Muscle of back (tissue), 11 donors: ENCODE results near the gene GCK. TPM values are rescaled to one million over a fixed set of nuclear protein-coding genes. Genes with fewer than 3 reads are reported as not detected.
"Not testable (repeated sequence)": the region's sequence is repeated elsewhere in the genome, so short reads cannot be mapped to it uniquely, and the experiment has no call there.

Experiments
- DNase-seq, 3 donors: peaks; one replicate each; pipeline versions ENCODE4 v3.0.0 to v3.0.0-alpha.2; 2013
- polyA plus RNA-seq, 10 donors: library from polyadenylated mRNA; unstranded; fragments of 120-200 nt; gene quantifications; one replicate each; pipeline ENCODE4 v1.2.1, GENCODE V29; 2013; ENCODE audit not compliant: insufficient read length in 10 of 10

The GCK gene
- polyA plus RNA-seq, 10 donors, result 2.5 to 4.8 (median 4.0) TPM

DNA sequence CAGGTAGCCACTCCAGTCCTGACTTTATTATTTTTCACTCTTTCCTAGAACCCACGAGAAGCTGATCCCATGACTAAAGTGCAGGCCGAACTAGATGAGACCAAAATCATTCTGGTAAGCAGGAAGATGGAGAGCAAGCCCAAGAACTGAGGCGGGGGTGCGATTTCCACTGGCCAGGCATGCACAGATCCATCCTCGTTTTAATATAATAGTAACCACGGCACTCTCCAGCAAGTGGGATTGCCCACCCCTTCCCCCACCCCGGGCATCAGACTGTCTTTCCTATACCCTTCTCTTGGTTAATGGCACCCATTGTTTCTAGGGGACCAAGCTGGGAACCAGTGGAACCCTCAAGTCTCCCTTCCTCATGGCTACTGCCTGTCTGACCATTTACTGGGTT, 18.8 kb upstream of the GCK start:
- no peak for DNase-seq

DNA sequence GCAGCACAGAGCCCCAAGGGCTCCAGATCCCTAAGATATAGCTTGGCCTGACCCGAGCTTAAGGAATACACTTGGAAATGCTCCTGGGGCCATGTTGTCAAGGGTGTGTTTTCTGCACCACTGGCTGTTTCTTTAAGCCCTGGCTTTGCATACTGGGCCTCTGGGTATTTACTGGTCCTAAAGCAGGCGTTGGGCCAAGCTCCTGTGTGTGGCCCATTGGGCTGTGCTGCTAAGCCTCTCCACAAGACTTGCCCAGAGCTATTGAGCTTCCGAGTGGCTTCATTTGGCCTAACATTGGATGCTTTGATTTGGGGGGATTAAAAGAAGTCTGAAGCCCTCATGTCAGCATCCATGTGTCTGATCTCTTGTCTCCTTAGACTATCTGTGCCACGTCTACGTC, 16.8 kb upstream of the GCK start:
- no peak for DNase-seq

DNA sequence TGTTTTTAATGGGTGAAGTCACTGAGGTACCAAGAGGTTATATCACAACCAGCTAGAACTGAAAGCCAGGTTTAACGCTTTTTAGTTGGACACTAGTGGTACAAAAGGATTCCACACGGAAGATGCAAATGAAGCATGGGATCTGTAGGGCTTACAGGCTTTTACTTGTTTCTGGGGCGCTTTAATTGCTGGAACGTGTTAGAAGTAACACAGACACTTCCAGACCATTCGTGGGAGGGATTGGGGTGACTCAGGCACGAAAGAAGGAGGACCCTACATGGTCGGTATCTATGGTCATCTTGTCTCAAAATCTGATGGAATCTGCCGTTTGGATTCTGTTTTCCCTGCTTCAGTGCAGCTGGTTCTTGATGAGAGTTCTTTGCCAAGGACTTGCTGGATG, 12.6 kb upstream of the GCK start:
- no peak for DNase-seq

DNA sequence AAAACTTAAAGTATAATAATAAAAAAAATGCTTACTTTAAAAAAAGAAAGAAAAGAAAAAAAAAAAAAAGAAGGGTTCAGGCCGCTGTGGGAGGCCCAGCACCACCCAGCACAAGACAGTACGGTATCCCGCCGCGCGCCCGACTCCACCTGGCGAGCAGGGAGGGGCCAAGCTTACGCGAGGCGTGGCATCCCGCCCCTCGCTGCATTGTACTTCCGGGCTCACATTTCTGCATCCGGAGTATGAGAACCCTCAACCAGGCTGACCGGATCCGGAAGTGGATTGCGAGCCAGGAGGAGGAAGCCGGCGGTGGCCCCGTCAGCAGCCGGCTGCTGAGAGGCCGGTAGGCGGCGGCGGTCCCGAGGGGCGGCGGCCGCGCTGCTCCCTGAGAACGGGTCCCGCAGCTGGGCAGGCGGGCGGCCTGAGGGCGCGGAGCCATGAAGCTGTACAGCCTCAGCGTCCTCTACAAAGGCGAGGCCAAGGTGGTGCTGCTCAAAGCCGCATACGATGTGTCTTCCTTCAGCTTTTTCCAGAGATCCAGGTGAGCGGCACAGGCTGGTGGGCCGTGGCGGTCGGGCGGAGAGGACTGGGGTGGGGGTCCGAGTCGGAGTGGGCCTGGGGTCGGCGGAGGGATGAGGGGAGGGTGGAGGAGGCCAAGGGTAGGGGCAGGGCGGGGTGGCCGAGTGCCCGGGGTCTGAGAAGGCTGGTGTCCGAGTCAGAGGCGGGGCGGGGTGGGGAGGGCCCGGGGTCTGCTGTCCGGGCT, 11.6 kb upstream of the GCK start, which contains the start of gene YKT6:
YKT6 (plus strand) TSS at position 280 of the 763 bp plus-strand sequence; CDS start at position 438, 158 bp downstream.
- peak; percentile 95 to 96 (median 95) for DNase-seq

DNA sequence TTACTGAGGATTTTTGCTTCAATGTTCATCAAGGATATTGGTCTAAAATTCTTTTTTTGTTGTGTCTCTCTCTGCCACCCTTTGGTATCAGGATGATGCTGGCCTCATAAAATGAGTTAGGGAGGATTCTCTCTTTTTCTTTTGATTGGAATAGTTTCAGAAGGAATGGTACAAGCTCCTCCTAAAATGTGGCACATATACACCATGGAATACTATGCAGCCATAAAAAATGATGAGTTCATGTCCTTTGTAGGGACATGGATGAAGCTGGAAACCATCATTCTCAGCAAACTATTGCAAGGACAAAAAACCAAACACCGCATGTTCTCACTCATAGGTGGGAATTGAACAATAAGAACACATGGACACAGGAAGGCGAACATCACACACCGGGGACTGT, 10.9 kb upstream of the GCK start:
- not testable (repeated sequence) for DNase-seq

DNA sequence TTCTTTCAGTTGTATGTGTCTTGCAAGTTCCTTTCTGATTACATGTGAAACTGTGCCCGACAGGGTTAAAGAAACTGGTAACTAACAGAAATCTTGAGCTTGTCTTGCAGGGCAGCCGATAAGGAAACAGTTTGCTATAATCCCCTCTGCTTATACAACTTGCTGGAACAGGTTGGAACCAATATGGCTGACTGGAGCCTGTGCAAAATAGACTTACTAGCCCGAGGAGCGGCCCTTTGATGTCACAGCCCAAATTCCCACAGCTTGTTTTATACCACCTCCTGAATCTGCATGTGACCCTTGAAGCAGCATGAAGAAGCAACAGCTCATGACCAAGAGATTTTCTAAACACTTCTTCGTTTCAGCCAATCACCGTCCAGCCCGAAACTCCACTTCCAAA, 8.2 kb upstream of the GCK start:
- DNase-seq, result no peak

DNA sequence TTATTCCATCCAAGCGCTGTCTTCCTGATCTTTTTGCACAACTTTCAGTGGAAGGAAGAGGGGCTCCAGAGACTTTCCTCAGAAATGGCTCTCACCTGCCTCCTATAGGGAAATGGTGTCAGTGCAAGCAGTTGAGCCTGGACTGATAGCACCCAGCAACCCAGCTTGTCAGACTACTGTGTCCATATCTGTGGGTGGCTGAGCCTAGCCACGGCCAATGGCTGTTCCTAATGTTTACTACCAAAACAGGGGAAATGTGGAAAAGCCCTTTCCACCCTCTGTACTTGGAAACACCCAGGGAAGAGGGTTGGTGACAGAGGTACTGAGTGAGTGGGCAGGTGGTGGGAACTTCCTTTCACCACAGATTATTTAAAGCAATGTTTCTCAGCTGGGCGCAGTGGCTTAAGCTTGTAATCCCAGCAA, 7.2 kb upstream of the GCK start:
- peak; percentile 41 to 70 (median 56) for DNase-seq

DNA sequence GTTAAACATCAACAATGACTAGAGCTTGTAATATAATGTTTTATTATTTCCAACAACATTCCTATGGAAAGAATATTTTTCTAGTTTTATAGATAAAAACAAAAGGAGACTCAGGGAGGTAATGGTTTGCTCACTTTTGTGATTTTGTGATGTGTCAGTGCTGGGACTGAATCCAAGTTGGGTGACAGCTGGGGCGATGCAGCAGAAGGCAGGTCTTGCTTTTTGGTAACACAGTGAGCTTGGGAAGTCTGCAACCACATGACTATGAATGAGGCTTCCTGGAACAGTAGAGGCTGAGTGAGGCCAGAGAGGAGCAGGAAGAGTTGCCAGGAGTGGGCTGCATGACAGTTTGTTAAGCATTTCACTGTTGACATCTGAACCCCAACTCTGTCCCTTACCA, 6.7 kb upstream of the GCK start:
- peak in 2 of 3 donors; percentile 27 to 31 for DNase-seq

DNA sequence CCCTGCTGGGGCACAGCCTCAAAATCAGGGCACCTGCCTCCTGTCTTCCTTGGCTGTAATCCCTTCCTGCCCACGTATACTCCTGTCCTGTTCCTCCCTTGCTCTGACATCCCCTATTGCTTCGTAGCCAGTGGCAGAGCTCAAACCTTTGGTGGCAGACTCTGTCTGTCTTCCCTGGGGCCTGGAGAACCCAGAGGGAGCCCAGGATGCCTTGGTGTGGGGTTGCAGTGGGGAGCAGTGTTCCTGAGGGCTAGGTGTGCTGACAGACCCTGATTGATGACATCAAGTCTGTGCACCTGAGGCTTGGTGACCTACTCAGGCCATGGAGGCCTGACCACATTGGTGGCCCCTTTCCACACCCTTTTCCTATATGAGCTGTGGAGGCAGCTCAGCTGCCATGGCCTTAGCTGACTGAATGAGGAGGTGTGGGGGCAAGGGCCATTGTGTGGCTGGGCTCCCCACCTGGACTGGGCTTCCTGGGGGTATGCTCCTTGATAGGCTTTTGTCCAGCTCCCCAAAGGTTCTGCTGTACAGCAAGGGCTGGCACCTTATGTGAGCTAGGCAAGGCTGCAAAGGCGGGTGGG, 5.4 kb upstream of the GCK start:
- no peak for DNase-seq

DNA sequence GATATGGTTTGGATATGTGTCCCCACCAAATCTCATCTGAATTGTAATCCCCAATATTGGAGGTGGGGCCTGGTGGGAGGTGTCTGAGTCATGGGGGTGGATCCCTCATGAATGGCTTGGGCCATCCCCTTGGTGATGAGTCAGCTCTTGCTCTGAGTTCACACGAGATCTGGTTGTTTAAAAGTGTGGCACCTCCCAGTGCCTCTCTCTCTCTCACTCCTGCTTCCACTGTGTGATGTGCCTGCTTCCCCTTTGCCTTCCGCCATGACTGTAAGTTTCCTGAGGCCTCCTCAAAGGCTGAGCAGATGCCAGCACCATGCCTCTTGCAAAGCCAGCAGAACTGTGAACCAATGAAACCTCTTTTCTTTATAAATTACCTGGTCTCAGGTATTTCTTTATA, 4.8 kb upstream of the GCK start:
- DNase-seq, result no peak

DNA sequence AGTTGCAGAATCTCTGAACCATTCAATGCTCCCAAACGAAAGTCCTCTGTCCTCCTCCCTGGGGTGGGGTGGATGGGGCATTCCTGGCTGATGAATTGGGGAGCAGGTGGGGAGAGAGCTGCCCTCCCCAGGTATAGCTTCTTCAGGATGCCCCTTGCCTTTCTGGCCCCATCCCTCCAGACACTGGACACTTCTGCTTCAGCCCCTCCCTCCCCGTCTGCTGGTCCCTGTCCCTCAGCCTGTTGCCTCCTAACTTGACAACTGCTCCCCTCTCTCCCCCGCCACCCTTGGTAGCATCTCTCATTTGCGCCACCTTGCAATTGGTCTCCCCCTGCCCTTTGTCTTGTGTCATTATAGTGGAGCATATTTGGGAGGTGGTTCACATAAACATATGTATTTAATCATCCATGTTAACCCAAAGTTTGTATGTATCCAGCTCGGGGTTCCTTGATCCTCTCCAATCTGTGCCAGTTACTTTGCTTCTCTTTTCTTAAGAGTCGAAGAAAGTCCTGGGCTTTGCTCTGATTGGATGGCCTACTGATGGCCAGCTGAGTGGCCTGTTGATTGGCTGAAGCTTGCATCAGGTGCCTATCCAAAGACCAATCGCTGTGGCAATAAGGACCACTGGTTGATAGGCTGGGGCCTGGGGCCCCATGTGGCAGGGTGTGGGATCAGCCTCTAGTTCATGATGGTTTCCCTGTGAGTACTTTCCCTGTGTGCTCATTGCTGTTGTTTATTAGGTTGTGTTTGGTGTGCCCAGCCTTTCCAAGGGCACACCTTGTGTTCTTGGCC, 4.0 kb upstream of the GCK start:
- no peak for DNase-seq

DNA sequence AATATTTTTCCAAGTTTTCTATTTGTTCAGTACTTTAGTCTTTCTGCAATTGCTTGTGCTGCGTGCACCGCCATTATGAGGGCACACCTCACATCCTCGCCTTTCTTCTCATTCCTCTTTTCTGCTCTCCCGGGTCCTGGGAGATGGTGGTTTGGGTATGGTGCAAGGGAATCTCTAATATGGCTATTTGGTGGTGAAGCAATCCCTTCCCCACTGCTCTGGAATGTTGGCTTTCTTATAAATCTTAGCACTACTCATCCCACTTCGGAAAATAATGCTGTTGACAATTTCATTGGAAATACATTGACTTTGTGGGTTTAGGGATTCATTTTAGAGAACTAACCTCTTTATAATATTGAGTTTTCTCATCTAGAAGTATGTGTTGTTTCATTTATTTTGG, 1.9 kb upstream of the GCK start:
- DNase-seq, result no peak

DNA sequence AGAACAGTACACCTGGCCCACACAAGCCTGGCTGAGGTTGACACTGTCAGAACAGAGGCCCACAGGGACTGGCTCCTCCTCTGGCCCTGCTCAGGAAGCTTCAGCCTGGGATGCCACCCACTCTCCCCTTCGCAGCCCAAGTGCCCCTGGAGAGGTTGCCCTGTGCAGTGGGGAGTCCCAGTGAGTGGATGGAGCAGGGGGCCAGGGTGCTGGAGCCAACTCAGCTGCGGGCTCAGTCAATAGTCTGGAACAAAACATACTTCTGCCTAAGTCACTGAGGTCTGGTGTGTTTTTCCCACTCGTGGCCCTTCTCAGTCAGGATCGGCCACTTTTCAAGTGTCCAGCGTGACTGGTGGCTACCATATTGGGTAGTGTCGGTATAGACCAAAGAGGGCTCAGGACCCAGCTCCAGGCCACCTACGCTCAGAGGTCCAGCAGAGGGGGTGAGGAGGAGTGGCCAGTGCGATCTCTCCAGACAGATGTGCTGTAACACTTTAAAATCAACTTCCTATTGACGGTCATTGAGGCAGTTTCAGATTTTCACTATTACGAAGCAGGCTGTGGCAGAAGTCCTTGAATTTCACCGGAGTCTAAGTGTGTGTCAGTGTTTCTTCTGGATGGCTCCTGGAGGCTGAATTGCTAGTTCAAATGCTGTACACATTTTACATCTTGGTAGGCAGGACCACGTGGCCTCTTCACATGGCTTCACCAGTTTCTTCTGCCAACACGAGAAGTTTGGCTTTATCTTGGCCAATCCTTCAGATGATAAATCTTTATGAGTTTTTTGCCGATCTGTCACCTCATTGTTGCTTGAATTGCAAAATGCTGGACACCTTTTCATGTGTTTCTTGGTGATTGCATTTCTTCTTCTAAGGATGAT, 994 bp upstream of the GCK start:
- no peak for DNase-seq

DNA sequence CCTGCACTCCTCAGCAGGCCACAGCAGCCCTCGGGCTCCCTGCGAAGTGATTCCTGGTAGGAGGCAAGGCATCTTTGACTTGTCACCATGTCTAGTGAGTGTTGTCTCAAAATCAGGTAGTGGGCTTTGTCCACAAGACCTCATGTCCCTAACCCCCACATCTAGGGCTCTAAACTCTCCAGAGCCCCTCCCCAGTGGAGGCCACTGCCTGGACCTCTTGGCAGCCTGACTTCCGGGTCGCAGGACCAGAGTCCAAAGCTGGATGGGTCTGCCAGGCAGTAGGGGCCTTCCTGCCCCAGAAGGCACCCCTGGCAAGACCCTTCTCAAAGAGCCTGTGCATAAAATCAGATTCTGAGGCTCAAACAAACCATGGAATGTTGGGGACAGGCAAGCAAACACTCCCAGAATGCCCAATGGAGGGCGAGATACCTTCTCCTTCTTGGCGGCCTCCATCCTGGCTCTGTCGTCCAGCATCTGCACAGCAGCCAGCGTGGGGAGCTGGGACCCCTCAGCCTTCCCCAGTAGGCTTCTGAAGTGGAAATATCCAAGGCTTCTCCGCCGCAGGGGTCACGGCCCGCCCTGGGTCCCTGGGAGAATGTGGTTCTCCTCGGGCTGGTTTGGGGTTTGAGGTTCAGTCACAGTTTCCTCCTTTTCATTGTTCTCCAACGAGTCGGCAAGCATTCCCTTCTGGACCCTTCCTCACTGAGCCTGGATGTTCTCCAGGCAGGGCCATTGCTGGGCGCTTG, 586 bp downstream of the GCK start:
- DNase-seq, result no peak

DNA sequence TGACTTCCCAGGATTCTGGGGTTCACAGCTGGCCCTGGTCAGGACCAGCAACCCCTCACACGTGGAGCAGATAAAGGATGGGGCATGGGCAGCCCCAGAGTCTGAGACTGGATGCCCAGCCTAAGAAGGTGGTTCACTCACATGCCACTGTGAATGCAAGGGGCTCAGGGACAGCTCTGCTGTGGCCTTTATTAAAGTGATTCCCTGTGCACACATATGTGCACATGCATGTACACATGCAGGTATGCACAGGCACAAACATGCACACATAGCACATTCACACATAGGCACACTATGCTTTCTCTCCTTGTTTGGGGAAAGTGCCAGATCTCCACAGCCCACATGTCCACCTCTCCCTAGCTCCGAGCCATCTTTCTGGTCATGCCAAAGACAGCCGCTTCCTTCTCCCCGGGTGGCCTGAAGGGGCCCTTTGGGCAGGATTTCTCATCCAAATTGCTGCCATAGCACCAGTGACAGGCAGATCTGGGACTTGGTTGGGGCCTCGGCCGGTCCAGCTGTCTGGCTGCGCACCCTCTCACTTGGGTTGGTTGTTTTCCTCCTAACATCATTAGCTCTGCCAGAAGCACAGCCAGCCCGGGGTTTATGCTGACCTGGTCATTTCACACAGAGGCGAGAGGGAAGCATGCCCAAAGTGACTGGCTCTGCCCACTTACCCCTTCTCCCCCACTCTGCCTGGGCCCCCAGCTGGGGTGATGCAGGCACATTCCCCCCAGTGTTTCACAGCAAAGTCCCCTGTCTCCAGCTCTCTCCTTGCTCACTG, 1.4 kb downstream of the GCK start:
- peak in 1 of 3 donors; percentile 25 for DNase-seq

DNA sequence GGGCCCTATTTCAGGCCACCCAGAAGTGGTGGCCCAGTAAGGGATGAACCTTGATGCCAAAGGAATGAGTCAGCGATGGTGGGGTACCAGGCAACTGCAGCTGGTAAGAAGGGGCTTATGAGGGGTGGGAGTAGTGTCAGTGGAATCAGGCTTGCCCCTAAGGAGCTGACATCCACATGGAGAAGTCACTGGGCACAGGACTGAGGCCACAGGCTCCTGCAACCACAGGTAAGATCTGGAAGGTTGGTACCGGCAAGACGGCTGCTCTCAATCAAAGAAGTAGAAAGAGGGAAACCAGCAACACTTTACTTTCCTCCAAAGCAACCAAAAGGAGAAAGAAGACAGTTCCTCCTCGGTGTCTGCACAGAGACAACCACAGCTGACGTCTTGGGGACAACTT, 2.5 kb downstream of the GCK start:
- DNase-seq, result no peak

DNA sequence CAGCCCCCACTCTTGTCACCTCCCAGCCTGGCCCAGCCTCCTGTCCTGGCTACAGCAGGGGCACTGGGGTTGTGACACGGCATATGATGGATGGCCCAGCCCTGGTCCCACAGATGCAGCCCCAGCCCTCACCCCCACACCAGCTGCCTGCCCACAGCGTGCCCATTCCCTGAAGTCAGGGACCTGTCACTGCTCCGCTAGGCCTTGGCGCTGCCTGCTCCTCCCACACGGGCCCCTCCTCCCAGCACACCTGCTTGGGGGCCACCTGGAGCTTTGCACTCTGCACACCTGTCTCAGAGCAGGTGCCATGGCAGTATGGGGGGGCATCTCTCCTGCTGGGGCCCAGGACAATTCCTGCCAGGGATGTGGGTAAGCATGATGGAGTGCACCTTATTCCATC, 3.5 kb downstream of the GCK start:
- DNase-seq, result no peak

DNA sequence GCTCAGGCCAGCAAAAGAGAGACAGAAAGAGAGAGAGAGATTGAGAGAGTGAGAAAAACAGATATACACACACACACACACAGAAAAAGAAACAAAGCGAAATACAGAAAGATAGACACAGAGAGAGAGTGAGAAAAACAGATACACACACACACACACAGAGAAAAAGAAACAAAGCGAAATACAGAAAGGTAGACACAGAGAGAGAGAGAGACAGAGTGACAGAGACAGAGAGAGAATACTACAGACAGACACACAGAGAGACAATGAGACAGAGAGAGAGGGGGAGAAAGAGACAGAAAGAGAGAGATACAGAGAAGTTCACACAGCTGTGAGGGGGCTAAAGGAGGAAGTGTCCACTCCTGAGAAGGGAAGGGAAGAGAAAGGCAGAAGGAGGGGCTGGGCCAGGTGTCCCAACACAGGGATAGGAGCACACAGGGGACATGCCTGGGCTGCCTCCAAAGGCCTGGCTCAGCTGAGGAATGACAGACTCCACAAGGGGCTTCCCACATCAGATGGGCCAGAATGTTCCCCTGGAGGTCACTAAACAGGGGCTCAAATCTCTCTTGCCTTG, 4.3 kb downstream of the GCK start:
- DNase-seq, result no peak

DNA sequence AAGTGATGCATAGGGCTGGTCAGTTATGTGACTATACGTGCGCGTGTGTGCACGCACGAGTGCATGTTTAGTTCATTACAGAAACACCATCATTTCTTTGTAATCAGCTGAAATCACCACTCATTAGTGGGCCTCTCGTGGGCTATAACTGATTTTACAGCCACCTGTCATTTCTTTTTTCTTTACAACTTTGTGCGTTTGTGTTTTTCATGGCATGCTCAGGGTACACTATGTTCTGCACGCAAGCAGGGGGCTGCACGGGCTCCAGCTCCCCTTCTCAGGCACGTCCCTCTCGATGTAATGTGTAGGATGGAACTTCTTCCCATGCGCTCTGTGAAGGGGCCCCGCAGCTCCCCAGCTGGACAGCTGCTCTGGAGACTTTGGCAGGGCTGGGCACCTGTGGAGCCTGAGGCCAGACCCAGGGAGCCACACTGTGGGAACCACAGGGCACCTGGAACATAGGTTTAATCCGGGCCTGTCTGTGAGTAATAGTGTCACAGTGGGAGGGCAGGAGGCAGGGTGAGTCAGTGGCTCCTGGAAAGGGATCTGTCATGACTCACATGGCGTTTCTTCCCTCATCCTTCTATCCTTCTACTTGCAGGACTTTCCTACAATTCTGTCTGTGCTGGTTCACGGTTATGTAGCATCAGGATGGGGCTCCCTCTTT, 4.9 kb downstream of the GCK start:
- peak; percentile 20 to 61 (median 54) for DNase-seq
